H9 (cell line): ENCODE measurements around the gene ERFE. TPM values are rescaled to one million over a fixed set of nuclear protein-coding genes. Genes with fewer than 3 reads are reported as not detected.

ENCODE experiments used
- DNase-seq: peaks from one replicate; pipeline ENCODE4 v3.0.0-alpha.2; 2017
- H2AFZ ChIP-seq: one replicate; pipeline ENCODE4 v1.6.1; 2013; ENCODE audit warnings: mild to moderate bottlenecking, low read length, control low read depth, moderate library complexity
- H2AK5ac ChIP-seq: 2 replicates; pipeline ENCODE4 v1.6.1; 2013; ENCODE audit warnings: low read length, control low read depth, mixed read lengths; ENCODE audit not compliant: insufficient read length
- H2BK120ac ChIP-seq: one replicate; pipeline ENCODE4 v1.6.1; 2013; ENCODE audit warnings: low read depth, mild to moderate bottlenecking, low read length, control low read depth, inconsistent platforms; ENCODE audit not compliant: poor library complexity, severe bottlenecking
- H2BK12ac ChIP-seq: 2 replicates; pipeline ENCODE4 v1.6.1; 2013; ENCODE audit warnings: low read length, control low read depth, mixed read lengths, low read depth; ENCODE audit not compliant: insufficient read length
- H2BK15ac ChIP-seq: 2 replicates; pipeline ENCODE4 v1.6.1; 2013; ENCODE audit warnings: low read depth, low read length, control low read depth
- H2BK20ac ChIP-seq: one replicate; pipeline ENCODE4 v1.6.1; 2013; ENCODE audit warnings: low read depth, mild to moderate bottlenecking, low read length, control low read depth, inconsistent platforms; ENCODE audit not compliant: poor library complexity, severe bottlenecking
- H2BK5ac ChIP-seq: 2 replicates; pipeline ENCODE4 v1.6.1; 2013; ENCODE audit warnings: low read length, control low read depth, mixed read lengths; ENCODE audit not compliant: insufficient read length
- H3K14ac ChIP-seq: 2 replicates; pipeline ENCODE4 v1.6.1; 2013; ENCODE audit warnings: low read length, control low read depth; ENCODE audit not compliant: insufficient read depth
- H3K18ac ChIP-seq: 2 replicates; pipeline ENCODE4 v1.6.1; 2013; ENCODE audit warnings: low read depth, mild to moderate bottlenecking, mixed read lengths, low read length, control low read depth; ENCODE audit not compliant: insufficient read length
- H3K23ac ChIP-seq: 2 replicates; pipeline ENCODE4 v1.6.1; 2013; ENCODE audit warnings: low read length, control low read depth, mixed read lengths, low read depth; ENCODE audit not compliant: insufficient read length
- H3K23me2 ChIP-seq: 2 replicates; pipeline ENCODE4 v1.6.1; 2013; ENCODE audit warnings: low read depth, mild to moderate bottlenecking, mixed read lengths, low read length, control low read depth; ENCODE audit not compliant: insufficient read length, poor library complexity, severe bottlenecking
- H3K27ac ChIP-seq: 2 replicates; pipeline ENCODE4 v1.5.1; 2013; ENCODE audit warnings: low read length, control low read depth, mixed read lengths, low read depth; ENCODE audit not compliant: insufficient read length
- H3K27me3 ChIP-seq: 2 replicates; pipeline ENCODE4 v1.6.1; 2013; ENCODE audit warnings: low read length, control low read depth, inconsistent platforms; ENCODE audit not compliant: insufficient read depth
- H3K4ac ChIP-seq: 2 replicates; pipeline ENCODE4 v1.6.1; 2013; ENCODE audit warnings: low read depth, mild to moderate bottlenecking, control low read depth, inconsistent platforms, low read length, moderate library complexity
- H3K4me1 ChIP-seq: 2 replicates; pipeline ENCODE4 v1.6.1; 2013; ENCODE audit warnings: low read length, control low read depth, inconsistent platforms; ENCODE audit not compliant: insufficient read depth
- H3K4me2 ChIP-seq: 2 replicates; pipeline ENCODE4 v1.6.1; 2013; ENCODE audit warnings: low read length, control low read depth, mixed read lengths; ENCODE audit not compliant: insufficient read length, insufficient read depth
- H3K56ac ChIP-seq: 2 replicates; pipeline ENCODE4 v1.6.1; 2013; ENCODE audit warnings: low read depth, mild to moderate bottlenecking, mixed read lengths, low read length, control low read depth; ENCODE audit not compliant: insufficient read length
- H3K79me1 ChIP-seq: 2 replicates; pipeline ENCODE4 v1.6.1; 2013; ENCODE audit warnings: low read depth, mild to moderate bottlenecking, moderate library complexity, low read length, control low read depth, inconsistent platforms; ENCODE audit not compliant: insufficient read depth, poor library complexity, severe bottlenecking
- H3K79me2 ChIP-seq: 2 replicates; pipeline ENCODE4 v1.6.1; 2013; ENCODE audit warnings: low read length, control low read depth, inconsistent platforms; ENCODE audit not compliant: insufficient read depth
- H3K9ac ChIP-seq: 2 replicates; pipeline ENCODE4 v1.6.1; 2013; ENCODE audit warnings: low read length, control low read depth, mixed read lengths; ENCODE audit not compliant: insufficient read length; ENCODE audit errors: extremely low read depth
- H3K9me3 ChIP-seq: one replicate; pipeline ENCODE4 v1.6.1; 2013; ENCODE audit warnings: low read depth, low read length, inconsistent platforms; ENCODE audit not compliant: control insufficient read depth
- H3T11ph ChIP-seq: one replicate; pipeline ENCODE4 v1.6.1; 2013; ENCODE audit warnings: mild to moderate bottlenecking, low read length, control low read depth, inconsistent platforms
- H4K20me1 ChIP-seq: one replicate; pipeline ENCODE4 v1.6.1; 2013; ENCODE audit not compliant: control insufficient read depth, insufficient read length, insufficient read depth
- H4K5ac ChIP-seq: 2 replicates; pipeline ENCODE4 v1.6.1; 2013; ENCODE audit warnings: low read depth, mild to moderate bottlenecking, mixed read lengths, low read length, control low read depth; ENCODE audit not compliant: insufficient read length
- H4K8ac ChIP-seq: replicated peaks from 2 replicates; pipeline ENCODE4 v1.6.1; 2013; ENCODE audit warnings: low read length, control low read depth, mixed read lengths, low read depth; ENCODE audit not compliant: insufficient read length
- H4K91ac ChIP-seq: 2 replicates; pipeline ENCODE4 v1.6.1; 2013; ENCODE audit warnings: low read depth, mild to moderate bottlenecking, moderate library complexity, mixed read lengths, low read length, control low read depth; ENCODE audit not compliant: insufficient read length
- H3K27ac Mint-ChIP-seq, 3 experiments: 2 replicates in 2 of 3; 3 replicates in 1 of 3; pipeline ENCODE4 v1.8.0; 2020 to 2021; ENCODE audit warnings: mixed read lengths in 3 of 3, mild to moderate bottlenecking in 1 of 3, moderate library complexity in 1 of 3
- H3K27me3 Mint-ChIP-seq: 2 replicates; pipeline ENCODE4 v1.8.0; 2021; ENCODE audit warnings: low read depth, mild to moderate bottlenecking, moderate library complexity, mixed read lengths
- H3K36me3 Mint-ChIP-seq, 3 experiments: 2 replicates in 2 of 3; 3 replicates in 1 of 3; pipeline ENCODE4 v1.8.0; 2020 to 2021; ENCODE audit warnings: low read depth in 3 of 3, mixed read lengths in 3 of 3; ENCODE audit not compliant: insufficient read depth in 1 of 3
- H3K4me1 Mint-ChIP-seq, 2 experiments: 2 replicates each; pipeline ENCODE4 v1.8.0; 2020; ENCODE audit warnings: mixed read lengths in 2 of 2
- H3K4me3 Mint-ChIP-seq, 2 experiments: 2 replicates in 1 of 2; 3 replicates in 1 of 2; pipeline ENCODE4 v1.8.0; 2020 to 2021; ENCODE audit warnings: mild to moderate bottlenecking in 2 of 2, mixed read lengths in 2 of 2, moderate library complexity in 1 of 2
- H3K9me3 Mint-ChIP-seq, 2 experiments: 2 replicates in 1 of 2; 3 replicates in 1 of 2; pipeline ENCODE4 v1.8.0; 2020; ENCODE audit warnings: mild to moderate bottlenecking in 2 of 2, mixed read lengths in 2 of 2, moderate library complexity in 1 of 2
- CTCF ChIP-seq: fragments of 200-600 bp; sonication (generic); conservative IDR thresholded peaks from 3 replicates; pipeline ENCODE4 v1.8.0; 2021; ENCODE audit warnings: antibody characterized with exemption, mild to moderate bottlenecking
- WGBS: extraction: QIAGEN DNeasy Blood & Tissue Kit; methylation state at CpG from one replicate; pipeline ENCODE4 v1.1.7; 2013; ENCODE audit warnings: missing lambda C conversion rate, low lambda C conversion rate, mixed read lengths; ENCODE audit not compliant: insufficient read length; ENCODE audit errors: extremely low coverage; 5-methylcytosine and 5-hydroxymethylcytosine counted together
- total RNA-seq: library from RNA; stranded (reverse); gene quantifications from 2 replicates; pipeline ENCODE4 v1.2.1, GENCODE V29; 2021

ERFE gene
- total RNA-seq, 1 experiment from 2014 or later, result 2.1 TPM

- no peak overlapping the region for H3T11ph ChIP-seq
- Mint-ChIP-seq H3K27ac (no peak overlapping the region), H3K4me3 (no peak overlapping the region), H3K9me3 (no peaks in the 10 kb centered on the region), H3K4me1 (peaks cover 5 to 8% of the 10 kb centered on the region in 2 experiments), H3K27me3 (no peaks in the 10 kb centered on the region), H3K36me3 (no peaks in the 10 kb centered on the region; a peak in 2 of 7 replicates)
- no peak overlapping the region for H3K18ac ChIP-seq
- H3K14ac ChIP-seq, result no peak overlapping the region
- H2AFZ ChIP-seq, result no peak overlapping the region
- no peak overlapping the region for H2BK12ac ChIP-seq
- no peak overlapping the region for H3K9ac ChIP-seq
- no peaks in the 10 kb centered on the region for H3K27me3 ChIP-seq
- no peaks in the 10 kb centered on the region for H3K9me3 ChIP-seq
- no peak overlapping the region for H3K27ac ChIP-seq
- H3K23ac ChIP-seq, result no peak overlapping the region
- H2AK5ac ChIP-seq, result no peak overlapping the region
- H3K4ac ChIP-seq, result no peak overlapping the region
- DNase-seq, result no peak
- H3K79me2 ChIP-seq, result no peaks in the 10 kb centered on the region
- no peak overlapping the region for H4K91ac ChIP-seq
- H3K4me1 ChIP-seq, result no peaks in the 10 kb centered on the region
- no peak overlapping the region for H2BK5ac ChIP-seq
- H3K23me2 ChIP-seq, result no peaks in the 10 kb centered on the region
- H2BK20ac ChIP-seq, result no peak overlapping the region
- no peak overlapping the region for H4K8ac ChIP-seq
- WGBS, result no CpG with 5 or more reads among the region's 25 CpGs
- H3K79me1 ChIP-seq, result no peaks in the 10 kb centered on the region
- no peak overlapping the region for H2BK15ac ChIP-seq
- H2BK120ac ChIP-seq, result no peak overlapping the region
- no peak overlapping the region for H3K56ac ChIP-seq
- TF ChIP-seq CTCF, result no peak
- H4K5ac ChIP-seq, result no peak overlapping the region
- H3K4me2 ChIP-seq, result no peak overlapping the region
- H4K20me1 ChIP-seq, result no peaks in the 10 kb centered on the region
Measured at GRCh38 chr2:238150686-238151085, 8.1 kb upstream of the ERFE start.
